Epithelial cell of esophagus (primary cell): ENCODE measurements around the gene FAM53A.

Source experiments
- DNase-seq: peaks from one replicate; pipeline ENCODE4 v3.0.0; 2010; ENCODE audit warnings: low read depth
- H3K4me3 ChIP-seq: 2 replicates; pipeline ENCODE4 v1.5.1; 2011; ENCODE audit warnings: mild to moderate bottlenecking, low read length, control low read depth
- TF ChIP-seq, protein P1 (sequence below): IDR thresholded peaks from 2 replicates; pipeline ENCODE4 v1.5.1; 2011; ENCODE audit warnings: low read depth, mild to moderate bottlenecking, low read length, control low read depth, inconsistent platforms; ENCODE audit not compliant: insufficient read depth; ENCODE audit errors: missing control alignments

The FAM53A gene

DNA sequence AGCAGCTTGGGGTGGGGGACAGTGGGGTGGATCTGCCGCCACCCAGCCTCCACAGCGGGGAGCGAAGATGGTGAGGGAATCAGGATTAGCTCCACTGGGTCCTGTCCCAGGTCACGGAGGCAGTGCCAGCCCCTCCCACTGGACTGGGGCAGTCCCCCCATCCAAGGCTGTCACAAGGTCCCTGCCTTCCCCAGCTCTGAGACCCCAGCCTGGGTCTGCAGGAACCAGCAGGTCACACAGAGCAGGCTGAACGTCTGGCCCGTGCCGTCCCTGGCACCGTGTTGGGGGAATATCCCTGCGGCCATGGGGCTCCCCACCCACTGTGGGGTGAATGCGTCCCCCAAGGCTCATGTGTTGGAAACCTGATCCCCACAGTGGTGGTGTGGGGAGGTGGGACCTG is 62.6 kb downstream of the FAM53A start:
- no peak overlapping the region for H3K4me3 ChIP-seq
- no peak for DNase-seq
- TF ChIP-seq, protein P1, sequence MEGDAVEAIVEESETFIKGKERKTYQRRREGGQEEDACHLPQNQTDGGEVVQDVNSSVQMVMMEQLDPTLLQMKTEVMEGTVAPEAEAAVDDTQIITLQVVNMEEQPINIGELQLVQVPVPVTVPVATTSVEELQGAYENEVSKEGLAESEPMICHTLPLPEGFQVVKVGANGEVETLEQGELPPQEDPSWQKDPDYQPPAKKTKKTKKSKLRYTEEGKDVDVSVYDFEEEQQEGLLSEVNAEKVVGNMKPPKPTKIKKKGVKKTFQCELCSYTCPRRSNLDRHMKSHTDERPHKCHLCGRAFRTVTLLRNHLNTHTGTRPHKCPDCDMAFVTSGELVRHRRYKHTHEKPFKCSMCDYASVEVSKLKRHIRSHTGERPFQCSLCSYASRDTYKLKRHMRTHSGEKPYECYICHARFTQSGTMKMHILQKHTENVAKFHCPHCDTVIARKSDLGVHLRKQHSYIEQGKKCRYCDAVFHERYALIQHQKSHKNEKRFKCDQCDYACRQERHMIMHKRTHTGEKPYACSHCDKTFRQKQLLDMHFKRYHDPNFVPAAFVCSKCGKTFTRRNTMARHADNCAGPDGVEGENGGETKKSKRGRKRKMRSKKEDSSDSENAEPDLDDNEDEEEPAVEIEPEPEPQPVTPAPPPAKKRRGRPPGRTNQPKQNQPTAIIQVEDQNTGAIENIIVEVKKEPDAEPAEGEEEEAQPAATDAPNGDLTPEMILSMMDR, result no peak

DNA sequence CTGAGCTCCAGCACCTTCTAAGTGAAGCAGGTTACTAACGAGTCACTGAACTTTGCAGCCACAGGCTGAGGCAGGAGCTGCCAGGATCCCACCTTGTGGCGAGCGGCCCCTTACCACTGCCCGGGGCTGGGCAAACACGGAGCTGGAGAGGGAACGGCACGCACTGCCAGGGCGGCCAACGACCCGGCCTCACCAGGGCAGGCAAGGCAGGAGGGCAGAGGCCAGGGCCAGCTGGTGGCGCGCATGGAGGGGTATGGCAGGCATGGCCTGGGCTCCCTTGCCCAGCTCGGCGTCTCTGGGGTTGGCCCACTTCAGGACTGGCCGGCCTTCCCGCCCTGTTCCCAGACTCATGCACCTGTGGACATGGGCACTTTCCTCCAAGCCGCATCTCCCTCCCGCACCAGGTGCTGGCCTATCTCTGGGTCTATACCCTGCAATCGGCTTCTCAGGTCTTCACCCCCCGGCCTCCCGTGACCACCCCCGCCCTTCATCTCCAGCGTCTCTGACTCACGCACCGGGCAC is 64.9 kb downstream of the FAM53A start:
- no peak for DNase-seq
- TF ChIP-seq, protein P1, result no peak
- H3K4me3 ChIP-seq, result no peak overlapping the region

DNA sequence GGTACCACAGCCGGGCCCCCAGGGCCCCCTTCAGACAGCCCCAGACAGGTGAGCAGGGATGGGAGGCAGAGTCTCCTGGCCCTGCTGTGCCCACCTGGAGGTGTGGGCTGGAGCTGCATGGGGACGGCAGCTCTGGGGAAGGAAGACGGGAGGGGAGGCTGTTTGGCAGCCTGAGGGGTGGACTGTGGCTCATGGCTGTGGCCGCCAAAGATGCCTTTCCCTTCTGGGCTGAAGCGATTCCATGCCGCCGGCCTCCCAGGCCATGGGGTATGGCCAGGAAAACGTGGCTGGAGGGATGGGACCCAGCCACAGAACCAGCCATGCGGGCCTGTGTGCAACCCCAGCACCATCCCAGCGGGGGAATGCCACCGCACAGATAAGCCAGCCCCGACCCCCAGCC is 65.7 kb downstream of the FAM53A start:
- no peak overlapping the region for H3K4me3 ChIP-seq
- TF ChIP-seq, protein P1, result no peak
- DNase-seq, result no peak

DNA sequence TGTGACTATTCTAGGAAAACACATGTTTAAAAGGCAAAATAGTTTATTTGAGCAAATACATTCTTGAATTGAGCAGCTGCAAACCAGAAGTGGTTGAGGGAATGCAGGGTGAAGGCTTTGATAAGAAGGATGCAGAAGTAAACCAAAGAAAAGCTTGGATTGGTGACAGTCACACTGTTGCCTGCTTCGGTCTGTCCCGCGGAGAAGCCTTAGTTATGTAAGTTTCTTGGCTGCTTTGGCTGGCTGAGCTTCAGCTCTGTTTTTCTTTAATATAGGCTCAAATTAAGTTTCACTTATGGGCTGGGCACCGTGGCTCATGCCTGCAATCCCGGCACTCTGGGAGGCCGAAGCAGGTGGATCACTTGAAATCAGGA is 67.6 kb downstream of the FAM53A start:
- no peak overlapping the region for H3K4me3 ChIP-seq
- no peak for DNase-seq
- TF ChIP-seq, protein P1, result no peak

DNA sequence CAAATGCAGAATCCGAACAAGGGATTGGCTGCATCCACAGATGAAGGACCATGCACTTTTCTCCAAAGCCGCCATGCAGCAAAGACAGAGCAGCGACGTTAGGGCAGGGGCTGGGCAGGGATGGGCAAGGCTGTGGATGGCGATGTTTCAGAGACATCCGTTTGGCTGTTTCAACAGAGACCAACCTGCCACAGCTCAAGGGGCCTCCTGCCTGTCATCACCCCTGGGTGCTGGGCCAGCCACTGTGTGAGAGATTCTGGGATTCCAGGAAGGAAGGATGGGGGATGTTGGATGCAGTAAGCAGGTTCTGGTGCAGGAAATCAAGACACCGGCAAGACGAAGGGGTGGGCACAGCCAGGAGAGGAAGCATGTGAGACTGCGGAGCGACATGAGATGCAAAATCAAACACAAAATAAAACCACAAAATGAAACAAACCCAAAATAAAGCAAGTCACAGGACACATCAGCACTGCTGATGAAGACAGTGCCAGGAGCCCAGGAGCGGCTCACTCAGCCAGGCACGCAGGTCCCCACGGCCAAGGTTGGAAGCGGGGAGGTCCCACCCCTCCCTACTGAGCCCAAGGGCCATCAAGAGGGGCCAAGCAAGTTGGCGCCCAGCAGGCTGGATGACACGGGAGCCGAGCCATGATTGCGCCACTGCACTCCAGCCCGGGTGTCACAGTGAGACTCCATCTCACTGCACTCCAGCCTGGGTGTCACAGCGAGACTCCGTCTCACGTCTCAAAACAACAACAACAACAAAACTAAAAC is 68.1 kb downstream of the FAM53A start:
- TF ChIP-seq, protein P1, result no peak
- no peak overlapping the region for H3K4me3 ChIP-seq
- no peak for DNase-seq

DNA sequence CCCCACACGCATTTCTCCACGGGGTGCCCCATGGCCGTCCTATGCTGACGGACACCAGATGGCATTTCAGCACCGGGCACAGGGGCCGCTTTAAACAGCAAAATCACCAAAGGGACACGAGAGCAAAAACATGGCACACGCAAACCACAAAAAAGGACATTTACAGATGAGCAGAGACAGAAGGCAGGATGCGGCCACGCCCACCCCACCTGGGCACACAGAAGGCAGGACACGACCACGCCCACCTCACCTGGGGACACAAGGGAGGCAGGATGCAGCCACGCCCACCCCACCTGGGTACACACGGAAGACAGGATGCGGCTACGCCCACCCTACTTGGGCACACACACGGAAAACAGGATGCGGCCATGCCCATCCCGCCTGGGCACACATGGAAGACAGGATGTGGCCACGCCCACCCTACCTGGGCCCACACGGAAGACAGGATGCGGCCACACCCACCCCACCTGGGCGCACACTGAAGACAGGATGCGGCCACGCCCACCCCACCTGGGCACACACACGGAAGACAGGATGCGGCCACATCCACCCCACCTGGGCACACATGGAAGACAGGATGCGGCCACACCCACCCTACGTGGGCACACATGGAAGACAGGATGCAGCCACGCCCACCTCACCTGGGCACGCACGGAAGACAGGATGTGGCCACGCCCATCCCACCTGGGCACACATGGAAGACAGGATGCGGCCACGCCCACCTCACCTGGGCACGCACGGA is 69.1 kb downstream of the FAM53A start:
- H3K4me3 ChIP-seq, result no peak overlapping the region
- TF ChIP-seq, protein P1, result no peak
- DNase-seq, result no peak
